HG02885 (cell line): ENCODE data around the gene LSM12.
"Not testable (repeated sequence)": the region's sequence is repeated elsewhere in the genome, so short reads cannot be mapped to it uniquely, and the experiment has no call there.

Experiments used
- ATAC-seq: cut with Tn5 transposase; IDR thresholded peaks from one replicate; pipeline ENCODE4 v1.9.1; 2021; ENCODE audit warnings: mild to moderate bottlenecking; ENCODE audit not compliant: unreplicated experiment, poor library complexity

Gene LSM12

DNA sequence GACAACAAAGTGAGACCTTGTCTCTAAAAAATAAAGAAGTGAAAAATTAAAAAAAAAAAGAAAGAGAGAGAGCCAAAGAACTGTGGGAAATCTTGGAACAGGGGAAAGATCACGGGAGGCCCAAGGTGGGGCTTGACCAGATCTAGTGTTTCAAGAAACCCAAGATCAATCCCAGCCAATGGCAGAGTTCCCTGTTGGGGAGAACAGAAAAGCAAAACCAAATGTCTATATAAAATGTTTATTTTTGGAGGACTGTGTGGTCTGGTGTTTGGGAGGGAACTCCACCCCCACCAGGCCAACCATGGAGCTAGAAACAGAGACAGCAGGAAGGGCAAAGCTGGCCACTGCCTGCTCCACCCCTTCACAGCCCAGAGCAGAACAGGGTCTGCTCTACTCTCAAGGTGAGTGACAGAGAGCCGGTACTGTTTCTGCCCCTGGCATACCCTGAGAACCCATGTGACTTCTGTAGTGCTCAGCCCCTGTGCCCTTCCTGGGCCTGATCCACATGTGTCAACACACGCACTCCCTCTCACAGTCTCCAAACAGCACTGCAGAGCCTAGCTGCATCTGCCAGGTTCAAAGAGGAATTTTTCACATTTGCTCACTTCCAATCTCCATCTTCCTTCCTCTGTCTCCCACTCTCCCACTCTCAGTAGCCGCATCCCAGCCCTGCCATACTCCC lies 55.4 kb downstream of the LSM12 start:
- no peak for ATAC-seq

DNA sequence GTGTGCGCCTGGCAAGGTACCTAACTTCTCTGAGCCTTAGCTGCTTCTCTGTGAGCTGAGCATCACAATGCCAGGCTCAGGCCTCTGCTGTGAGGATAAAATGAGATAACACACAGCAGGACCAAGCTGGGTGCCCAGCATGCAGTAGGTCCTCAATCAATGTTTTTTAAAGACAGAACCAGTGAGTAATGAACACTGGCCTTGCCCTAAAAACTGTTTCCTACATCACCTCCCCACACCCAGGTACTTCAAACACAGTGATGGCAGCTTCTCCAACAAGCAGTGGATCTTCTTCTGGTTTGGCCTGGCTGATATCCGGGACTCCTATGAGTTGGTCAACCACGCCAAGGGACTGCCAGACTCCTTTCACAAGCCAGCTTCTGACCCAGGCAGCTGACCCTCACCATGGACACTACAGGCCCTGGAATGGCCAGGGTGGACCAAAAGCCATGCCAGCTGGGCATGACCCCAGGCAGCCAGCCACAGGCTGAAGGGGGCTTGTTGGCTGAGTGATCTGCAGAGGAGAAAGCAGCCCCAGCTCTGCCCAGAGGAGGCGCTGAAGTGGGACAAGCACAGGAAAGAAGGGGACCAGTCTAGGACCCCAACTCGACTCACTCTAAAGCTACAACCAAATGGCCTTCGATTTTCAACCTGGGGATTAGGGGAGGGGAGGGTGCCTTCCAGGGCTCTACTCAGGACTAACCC lies 58.1 kb downstream of the LSM12 start:
- ATAC-seq, result no peak

DNA sequence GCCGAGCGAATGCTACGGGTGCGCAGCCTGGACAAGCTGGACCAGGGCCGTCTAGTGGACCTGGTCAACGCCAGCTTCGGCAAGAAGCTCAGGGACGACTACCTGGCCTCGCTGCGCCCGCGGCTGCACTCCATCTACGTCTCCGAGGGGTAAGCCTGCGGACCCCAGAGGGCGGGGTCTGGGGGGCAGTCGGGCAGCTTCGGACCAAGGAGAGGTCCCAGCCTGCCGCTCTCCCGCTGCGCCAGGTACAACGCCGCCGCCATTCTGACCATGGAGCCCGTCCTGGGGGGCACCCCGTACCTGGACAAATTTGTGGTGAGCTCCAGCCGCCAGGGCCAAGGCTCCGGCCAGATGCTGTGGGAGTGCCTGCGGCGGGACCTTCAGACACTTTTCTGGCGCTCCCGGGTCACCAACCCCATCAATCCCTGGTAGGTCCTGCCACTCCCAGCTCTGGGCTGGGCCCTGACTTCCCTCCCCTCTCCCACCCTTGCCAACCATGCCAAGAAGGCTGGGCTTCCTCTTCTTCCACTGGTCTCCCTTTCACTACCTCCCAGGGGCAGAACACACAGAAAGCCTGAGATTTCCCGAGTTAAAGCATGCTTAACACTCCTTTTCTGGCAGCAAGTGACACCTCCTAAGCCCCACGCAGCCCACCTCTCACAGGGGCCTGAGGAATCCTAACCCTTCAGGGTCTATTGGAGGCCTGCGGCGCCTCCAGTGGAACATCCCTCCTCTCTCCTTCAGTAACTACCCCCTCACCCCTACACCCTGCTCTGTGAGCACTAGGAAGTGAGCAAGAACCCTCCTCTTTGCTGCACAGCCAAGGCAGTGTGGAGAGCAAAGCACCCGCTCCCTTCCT lies 58.9 kb downstream of the LSM12 start:
- ATAC-seq, result no peak

GRCh38 chr17:44006598-44007345 lies 59.7 kb downstream of the LSM12 start:
- peak; percentile 83 for ATAC-seq

- no peak for ATAC-seq
Measured at GRCh38 chr17:44006272-44006597, 60.2 kb downstream of the LSM12 start.

GRCh38 chr17:44005527-44006271 lies 60.8 kb downstream of the LSM12 start:
- ATAC-seq, result no peak

- ATAC-seq, result no peak
Measured at GRCh38 chr17:44004761-44005526, 61.5 kb downstream of the LSM12 start.

GRCh38 chr17:44004077-44004760 lies 62.3 kb downstream of the LSM12 start, which contains the start of gene NAGS:
Gene NAGS, plus strand, starts transcription at chr17:44004622. Its CDS starts 42 bp downstream, at chr17:44004664.
- no peak for ATAC-seq

GRCh38 chr17:44002141-44002848 lies 64.2 kb downstream of the LSM12 start:
- ATAC-seq, result no peak

DNA sequence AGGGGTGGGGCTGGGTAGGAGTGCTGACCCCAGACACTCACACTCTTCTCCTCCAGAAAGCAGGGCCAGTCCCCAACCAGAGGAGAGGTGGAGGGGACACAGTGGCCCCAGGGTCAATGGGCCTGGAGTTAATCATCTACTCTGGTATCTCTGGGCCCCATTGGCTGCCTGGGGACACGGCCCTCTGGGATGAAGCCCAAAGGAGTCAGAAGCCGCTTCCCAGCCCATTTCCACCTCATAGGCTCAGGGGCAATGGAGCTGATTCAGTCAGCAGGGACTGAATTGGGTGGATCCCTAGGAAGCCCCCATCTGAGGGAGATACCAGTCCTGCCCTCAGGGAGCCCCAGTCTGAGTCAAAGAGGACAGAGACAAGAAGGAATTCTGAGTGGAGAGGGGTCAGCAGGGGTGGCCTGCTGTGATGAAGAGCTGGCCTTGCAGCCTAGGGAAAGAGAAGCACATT lies 65.0 kb downstream of the LSM12 start:
- no peak for ATAC-seq

GRCh38 chr17:44000871-44001460 lies 65.5 kb downstream of the LSM12 start:
- ATAC-seq, result no peak

DNA sequence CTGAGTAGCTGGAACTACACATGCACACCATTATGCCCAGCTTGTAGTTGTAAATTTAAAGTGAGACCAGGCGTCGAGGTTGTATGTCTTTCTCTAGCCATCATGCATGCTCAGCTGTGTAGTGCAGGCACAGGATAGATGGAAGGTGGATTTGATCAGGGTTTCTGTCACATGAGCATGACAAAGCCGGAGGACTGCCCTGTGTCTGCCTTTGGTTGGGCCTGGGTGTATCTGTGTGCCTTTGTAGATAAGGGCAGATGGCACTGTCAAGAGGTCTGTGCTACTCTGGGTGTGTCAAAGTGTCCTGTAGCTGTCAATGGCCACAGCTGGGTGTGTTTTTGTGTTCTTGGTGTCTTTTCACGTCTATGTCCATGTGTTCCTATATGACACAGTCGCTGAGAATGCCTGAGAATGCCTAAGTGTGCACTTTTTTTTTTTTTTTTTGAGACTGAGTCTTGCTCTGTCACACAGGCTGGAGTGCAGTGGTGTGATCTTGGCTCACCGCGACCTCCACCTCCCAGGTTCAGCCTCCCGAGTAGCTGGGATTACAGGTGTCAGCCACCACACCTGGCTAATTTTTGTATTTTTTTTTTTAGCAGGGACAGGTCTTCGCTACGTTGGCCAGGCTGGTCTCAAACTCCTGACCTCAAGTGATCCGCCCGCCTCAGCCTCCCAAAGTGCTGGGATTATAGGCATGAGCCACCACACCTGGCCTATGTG lies 66.2 kb downstream of the LSM12 start:
- ATAC-seq, result no peak

GRCh38 chr17:43999024-43999423 lies 67.4 kb downstream of the LSM12 start:
- ATAC-seq, result no peak

- ATAC-seq, result no peak
Measured at GRCh38 chr17:43998552-43998951, 67.9 kb downstream of the LSM12 start.

DNA sequence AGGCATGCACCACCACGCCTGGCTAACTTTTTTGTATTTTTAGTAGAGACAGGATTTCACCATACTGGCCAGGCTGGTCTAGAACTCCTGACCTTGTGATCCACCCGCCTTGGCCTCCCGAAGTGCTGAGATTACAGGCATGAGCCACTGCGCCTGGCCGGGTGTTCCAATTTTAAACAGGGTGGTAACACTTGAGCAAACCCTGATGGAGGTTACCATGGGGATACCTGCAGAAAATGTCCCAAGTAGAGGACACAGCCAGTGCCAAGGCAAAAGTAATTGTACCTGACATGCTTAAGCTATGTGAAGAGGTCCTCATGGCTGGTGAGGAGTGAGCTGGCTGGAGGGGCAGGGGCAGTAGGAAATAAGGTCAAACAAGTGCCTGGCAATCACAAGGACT lies 69.3 kb downstream of the LSM12 start:
- ATAC-seq, result not testable (repeated sequence)

DNA sequence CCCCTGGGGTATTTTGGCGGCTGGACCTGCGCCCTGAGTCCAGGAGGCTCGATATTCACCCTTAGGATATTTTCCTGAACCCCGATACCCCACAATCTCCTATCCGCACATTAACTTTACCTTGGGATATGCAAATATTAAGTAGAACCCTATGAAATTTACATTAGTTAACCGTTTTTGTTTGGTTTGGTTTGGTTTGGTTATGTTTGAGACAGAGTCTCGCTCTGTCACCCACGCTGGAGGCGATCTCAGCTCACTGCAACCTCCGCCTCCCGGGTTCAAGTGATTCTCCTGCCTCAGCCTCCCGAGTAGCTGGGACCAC lies 71.4 kb downstream of the LSM12 start:
- ATAC-seq, result no peak
